Activated naive CD4-positive, alpha-beta T cell treated with anti-CD3 and anti-CD28 coated beads, Interleukin-2, amount 10 ng/mL, durations not matched to agents 7 days and 5 days (primary cell): Measurements from ENCODE around the gene MALAT1.
A peak's percentile ranks its signal among the peaks of the same experiment; 100 is the strongest.

Experiments
- CTCF ChIA-PET: fragments of 350-600 bp; sonication (Branson Sonifier 250); formaldehyde crosslinking; loops from one replicate; lab custom pipeline; 2021; ENCODE audit warnings: antibody characterized with exemption; lab: Charles Lee
- DNase-seq: peaks from one replicate; pipeline ENCODE4 v3.0.0-alpha.2; 2020
- H3K27ac Mint-ChIP-seq: one replicate; pipeline ENCODE4 v1.8.0; 2021; ENCODE audit warnings: mild to moderate bottlenecking, moderate library complexity, mixed read lengths
- H3K27me3 Mint-ChIP-seq: one replicate; pipeline ENCODE4 v1.8.0; 2021; ENCODE audit warnings: mild to moderate bottlenecking, mixed read lengths
- H3K36me3 Mint-ChIP-seq: one replicate; pipeline ENCODE4 v1.8.0; 2021; ENCODE audit warnings: mixed read lengths
- H3K4me1 Mint-ChIP-seq: one replicate; pipeline ENCODE4 v1.8.0; 2021; ENCODE audit warnings: mixed read lengths
- H3K4me3 Mint-ChIP-seq: one replicate; pipeline ENCODE4 v1.8.0; 2021; ENCODE audit warnings: mild to moderate bottlenecking, moderate library complexity, mixed read lengths
- H3K9me3 Mint-ChIP-seq: one replicate; pipeline ENCODE4 v1.8.0; 2021; ENCODE audit warnings: mixed read lengths

Gene MALAT1

GRCh38 chr11:65488273-65489034 lies 10.4 kb upstream of the MALAT1 start:
- no peaks in the 10 kb centered on the region for H3K36me3 Mint-ChIP-seq
- no peaks in the 10 kb centered on the region for H3K9me3 Mint-ChIP-seq
- peaks cover 30% of the 10 kb centered on the region for H3K27me3 Mint-ChIP-seq
- peak overlapping the region; percentile 54 for H3K27ac Mint-ChIP-seq
- CTCF ChIA-PET, result interaction anchor here (1.3 to 3.0 kb wide), 4 partner anchors 9 to 73 kb away, joined by 3 to 10 read pairs (median 4); no protein-coding TSS in a partner anchor
- H3K4me1 Mint-ChIP-seq, result peaks cover 48% of the 10 kb centered on the region
- H3K4me3 Mint-ChIP-seq, result no peak overlapping the region
- no peak for DNase-seq

- no peaks in the 10 kb centered on the region for H3K36me3 Mint-ChIP-seq
- no peak overlapping the region for H3K4me3 Mint-ChIP-seq
- peaks cover 51% of the 10 kb centered on the region for H3K4me1 Mint-ChIP-seq
- CTCF ChIA-PET, result interaction anchor here (1.0 to 3.0 kb wide), 4 partner anchors 10 to 74 kb away, joined by 3 to 10 read pairs (median 4); no protein-coding TSS in a partner anchor
- H3K9me3 Mint-ChIP-seq, result no peaks in the 10 kb centered on the region
- no peak overlapping the region for H3K27ac Mint-ChIP-seq
- peaks cover 23% of the 10 kb centered on the region for H3K27me3 Mint-ChIP-seq
- no peak for DNase-seq
These were observed 9.7 kb upstream of the MALAT1 start for GRCh38 chr11:65489035-65489705.

DNA sequence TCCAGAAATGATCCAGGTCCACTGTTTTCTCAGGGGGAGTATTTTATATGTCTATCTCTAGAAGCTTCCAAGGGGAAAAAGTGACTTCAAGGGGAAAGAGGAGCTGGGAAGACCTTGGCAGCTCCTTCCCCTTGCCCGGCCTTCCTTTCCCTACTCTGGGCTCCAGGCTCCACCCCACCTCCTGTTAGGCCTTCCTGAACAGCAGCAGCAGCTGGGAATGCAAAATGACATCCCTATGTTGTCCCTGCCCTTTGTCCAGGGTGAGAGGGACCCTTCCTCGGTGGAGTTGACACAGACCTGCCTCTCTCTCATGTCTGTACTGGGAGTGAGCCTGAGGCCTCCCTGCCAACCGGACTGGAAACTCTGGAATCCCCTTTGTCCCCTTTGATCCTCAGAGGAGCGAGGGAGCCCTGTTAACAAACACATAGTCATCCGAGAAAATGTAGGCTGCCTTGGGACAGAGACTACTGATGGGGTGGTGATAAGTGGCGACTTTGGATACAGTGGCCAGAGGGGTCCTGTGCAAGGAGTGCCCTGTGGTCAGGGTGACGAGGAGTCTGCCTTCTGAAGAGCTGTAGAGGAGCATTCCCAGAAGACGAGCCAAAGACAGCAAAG lies 9.0 kb upstream of the MALAT1 start:
- H3K9me3 Mint-ChIP-seq, result no peaks in the 10 kb centered on the region
- H3K36me3 Mint-ChIP-seq, result no peaks in the 10 kb centered on the region
- H3K4me3 Mint-ChIP-seq, result no peak overlapping the region
- H3K27me3 Mint-ChIP-seq, result peaks cover 23% of the 10 kb centered on the region
- DNase-seq, result no peak
- peaks cover 57% of the 10 kb centered on the region for H3K4me1 Mint-ChIP-seq
- H3K27ac Mint-ChIP-seq, result no peak overlapping the region
- CTCF ChIA-PET, result interaction anchor here (1.0 to 3.0 kb wide), 4 partner anchors 10 to 75 kb away, joined by 3 to 10 read pairs (median 4); no protein-coding TSS in a partner anchor

DNA sequence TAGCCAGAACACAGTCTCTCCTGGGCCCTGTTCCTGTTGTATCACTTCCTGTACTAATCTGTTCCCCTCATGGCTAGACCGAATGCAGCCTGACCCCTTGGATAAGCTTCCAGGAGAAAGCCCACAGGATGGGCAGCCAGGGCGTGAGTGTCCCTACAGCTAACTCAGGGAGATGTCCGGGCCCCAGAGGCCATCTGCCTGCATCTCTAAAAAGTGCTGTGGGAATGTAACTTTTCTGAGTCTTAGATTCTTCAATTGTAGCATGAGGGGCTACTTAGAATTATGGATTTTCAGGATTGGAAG lies 7.7 kb upstream of the MALAT1 start:
- Mint-ChIP-seq H3K9me3 (no peaks in the 10 kb centered on the region), H3K4me1 (peaks cover 62% of the 10 kb centered on the region), H3K4me3 (no peak overlapping the region), H3K27ac (no peak overlapping the region), H3K27me3 (peaks cover 14% of the 10 kb centered on the region), H3K36me3 (no peaks in the 10 kb centered on the region)
- DNase-seq, result no peak
- CTCF ChIA-PET, result no interaction called here

GRCh38 chr11:65491614-65492386 lies 7.0 kb upstream of the MALAT1 start:
- Mint-ChIP-seq H3K27ac (peak overlapping the region; percentile 76), H3K36me3 (no peaks in the 10 kb centered on the region), H3K4me3 (no peak overlapping the region), H3K9me3 (no peaks in the 10 kb centered on the region), H3K4me1 (peaks cover 69% of the 10 kb centered on the region), H3K27me3 (peaks cover 14% of the 10 kb centered on the region)
- no peak for DNase-seq
- CTCF ChIA-PET, result interaction anchor here (0.9 to 2.1 kb wide), 5 partner anchors 13 to 61 kb away, joined by 3 to 10 read pairs (median 4); no protein-coding TSS in a partner anchor

GRCh38 chr11:65492387-65492636 lies 6.5 kb upstream of the MALAT1 start:
- DNase-seq, result no peak
- peak overlapping the region; percentile 76 for H3K27ac Mint-ChIP-seq
- CTCF ChIA-PET, result interaction anchor here (0.9 to 2.1 kb wide), 6 partner anchors 14 to 111 kb away, joined by 3 to 10 read pairs (median 4); no protein-coding TSS in a partner anchor
- no peaks in the 10 kb centered on the region for H3K36me3 Mint-ChIP-seq
- peaks cover 70% of the 10 kb centered on the region for H3K4me1 Mint-ChIP-seq
- H3K9me3 Mint-ChIP-seq, result no peaks in the 10 kb centered on the region
- peaks cover 11% of the 10 kb centered on the region for H3K27me3 Mint-ChIP-seq
- no peak overlapping the region for H3K4me3 Mint-ChIP-seq

GRCh38 chr11:65492637-65493366 lies 6.0 kb upstream of the MALAT1 start:
- H3K4me3 Mint-ChIP-seq, result no peak overlapping the region
- H3K9me3 Mint-ChIP-seq, result no peaks in the 10 kb centered on the region
- peaks cover under 1% of the 10 kb centered on the region for H3K36me3 Mint-ChIP-seq
- no peak for DNase-seq
- CTCF ChIA-PET, result interaction anchor here (0.9 to 2.1 kb wide), 9 partner anchors 14 to 111 kb away, joined by 3 to 10 read pairs (median 4); no protein-coding TSS in a partner anchor
- H3K27me3 Mint-ChIP-seq, result peaks cover 11% of the 10 kb centered on the region
- H3K4me1 Mint-ChIP-seq, result peaks cover 65% of the 10 kb centered on the region
- H3K27ac Mint-ChIP-seq, result peak overlapping the region; percentile 20

DNA sequence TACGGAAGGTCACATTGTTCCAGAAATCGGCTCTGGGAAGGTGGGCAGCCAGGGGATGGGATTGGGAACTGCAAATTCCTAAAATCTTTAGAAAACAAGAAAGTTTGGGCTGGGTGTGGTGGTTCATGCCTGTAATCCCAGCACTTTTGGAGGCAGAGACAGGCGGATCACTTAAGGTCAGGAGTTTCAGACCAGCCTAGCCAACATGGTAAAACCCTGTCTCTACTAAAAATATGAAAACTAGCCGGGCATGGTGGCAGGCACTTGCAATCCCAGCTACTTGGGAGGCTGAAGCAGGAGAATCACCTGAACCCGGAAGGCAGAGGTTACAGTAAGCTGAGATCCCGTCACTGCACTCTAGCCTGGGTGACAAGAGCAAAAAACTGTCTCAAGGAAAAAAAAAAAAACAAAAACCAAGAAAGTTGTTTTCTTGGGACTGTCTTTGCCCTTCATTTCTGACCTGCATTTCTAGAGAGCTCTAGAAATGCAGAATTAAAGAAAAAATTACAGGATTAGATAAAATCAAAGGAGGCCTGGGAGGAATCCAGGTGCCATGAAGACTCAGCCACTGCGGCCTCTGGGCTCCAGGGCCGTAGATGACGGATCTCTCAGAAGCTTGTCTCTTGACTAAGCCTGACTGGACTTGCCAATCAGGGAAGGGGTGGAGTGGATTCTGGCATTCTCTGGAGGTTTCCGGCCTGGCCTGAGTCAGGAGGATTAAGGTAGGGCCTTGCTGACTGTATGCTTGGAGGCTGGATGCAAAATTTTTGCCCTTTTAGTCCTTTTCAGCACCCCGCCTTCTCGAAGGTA lies 5.3 kb upstream of the MALAT1 start:
- CTCF ChIA-PET, result interaction anchor here (0.9 to 2.1 kb wide), 9 partner anchors 15 to 112 kb away, joined by 3 to 10 read pairs (median 4); no protein-coding TSS in a partner anchor
- H3K36me3 Mint-ChIP-seq, result peaks cover 2% of the 10 kb centered on the region
- peaks cover 59% of the 10 kb centered on the region for H3K4me1 Mint-ChIP-seq
- H3K4me3 Mint-ChIP-seq, result no peak overlapping the region
- DNase-seq, result no peak
- H3K27ac Mint-ChIP-seq, result peak overlapping the region; percentile 20
- no peaks in the 10 kb centered on the region for H3K9me3 Mint-ChIP-seq
- H3K27me3 Mint-ChIP-seq, result peaks cover 4% of the 10 kb centered on the region

GRCh38 chr11:65496304-65497140 lies 2.3 kb upstream of the MALAT1 start:
- no peak overlapping the region for H3K4me3 Mint-ChIP-seq
- peaks cover 43% of the 10 kb centered on the region for H3K4me1 Mint-ChIP-seq
- H3K9me3 Mint-ChIP-seq, result no peaks in the 10 kb centered on the region
- peaks cover 4% of the 10 kb centered on the region for H3K27me3 Mint-ChIP-seq
- no peak overlapping the region for H3K27ac Mint-ChIP-seq
- CTCF ChIA-PET, result interaction anchor here (0.9 to 4.9 kb wide), 9 partner anchors 17 to 129 kb away, joined by 3 to 53 read pairs (median 11); partner anchors contain the start of gene NEAT1
- peaks cover 2% of the 10 kb centered on the region for H3K36me3 Mint-ChIP-seq
- DNase-seq, result peak; percentile 48

- H3K27me3 Mint-ChIP-seq, result peaks cover 4% of the 10 kb centered on the region
- peaks cover 36% of the 10 kb centered on the region for H3K4me1 Mint-ChIP-seq
- no peaks in the 10 kb centered on the region for H3K9me3 Mint-ChIP-seq
- peaks cover 2% of the 10 kb centered on the region for H3K36me3 Mint-ChIP-seq
- DNase-seq, result peak; percentile 99
- CTCF ChIA-PET, result interaction anchor here (0.9 to 4.9 kb wide), 10 partner anchors 18 to 130 kb away, joined by 3 to 53 read pairs (median 8); partner anchors contain the start of gene NEAT1
- no peak overlapping the region for H3K4me3 Mint-ChIP-seq
- no peak overlapping the region for H3K27ac Mint-ChIP-seq
These were observed 1.5 kb upstream of the MALAT1 start for GRCh38 chr11:65497141-65498041.

DNA sequence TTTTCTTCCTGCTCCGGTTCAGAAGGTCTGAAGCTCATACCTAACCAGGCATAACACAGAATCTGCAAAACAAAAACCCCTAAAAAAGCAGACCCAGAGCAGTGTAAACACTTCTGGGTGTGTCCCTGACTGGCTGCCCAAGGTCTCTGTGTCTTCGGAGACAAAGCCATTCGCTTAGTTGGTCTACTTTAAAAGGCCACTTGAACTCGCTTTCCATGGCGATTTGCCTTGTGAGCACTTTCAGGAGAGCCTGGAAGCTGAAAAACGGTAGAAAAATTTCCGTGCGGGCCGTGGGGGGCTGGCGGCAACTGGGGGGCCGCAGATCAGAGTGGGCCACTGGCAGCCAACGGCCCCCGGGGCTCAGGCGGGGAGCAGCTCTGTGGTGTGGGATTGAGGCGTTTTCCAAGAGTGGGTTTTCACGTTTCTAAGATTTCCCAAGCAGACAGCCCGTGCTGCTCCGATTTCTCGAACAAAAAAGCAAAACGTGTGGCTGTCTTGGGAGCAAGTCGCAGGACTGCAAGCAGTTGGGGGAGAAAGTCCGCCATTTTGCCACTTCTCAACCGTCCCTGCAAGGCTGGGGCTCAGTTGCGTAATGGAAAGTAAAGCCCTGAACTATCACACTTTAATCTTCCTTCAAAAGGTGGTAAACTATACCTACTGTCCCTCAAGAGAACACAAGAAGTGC lies 661 bp upstream of the MALAT1 start:
- H3K36me3 Mint-ChIP-seq, result peaks cover 2% of the 10 kb centered on the region
- no peaks in the 10 kb centered on the region for H3K9me3 Mint-ChIP-seq
- no peak overlapping the region for H3K4me3 Mint-ChIP-seq
- H3K27me3 Mint-ChIP-seq, result peaks cover 4% of the 10 kb centered on the region
- CTCF ChIA-PET, result interaction anchor here (0.8 to 4.9 kb wide), 8 partner anchors 19 to 82 kb away, joined by 4 to 53 read pairs (median 11); partner anchors contain the start of gene NEAT1
- DNase-seq, result peak; percentile 76
- peaks cover 28% of the 10 kb centered on the region for H3K4me1 Mint-ChIP-seq
- H3K27ac Mint-ChIP-seq, result no peak overlapping the region
